Spleen (tissue), 7 donors: ENCODE results near the gene RAD51B.

Source experiments
- CTCF ChIP-seq, 11 experiments: fragments of 200-600 bp in 7 of 11; fragments of 450-650 bp in 4 of 11; sonication (generic) in 4 of 11; IDR thresholded peaks in 8 of 11; conservative IDR thresholded peaks in 3 of 11; 1 replicate in 7 of 11; 2 replicates in 4 of 11; pipeline versions ENCODE4 v1.4.0 to v1.8.0; 2016 to 2021; ENCODE audit warnings: antibody characterized with exemption in 11 of 11, inconsistent platforms in 4 of 11, mild to moderate bottlenecking in 1 of 11
- POLR2A ChIP-seq, 3 donors: fragments of 450-650 bp; IDR thresholded peaks; one replicate each; pipeline ENCODE4 v1.5.1; 2017; ENCODE audit warnings: antibody characterized with exemption in 3 of 3, mild to moderate bottlenecking in 1 of 3
- POLR2AphosphoS5 ChIP-seq, 3 donors: sonication (generic); formaldehyde crosslinking; IDR thresholded peaks; one replicate each; pipeline ENCODE4 v1.5.1; 2017; ENCODE audit warnings: antibody characterized with exemption in 3 of 3
- donor health status: DM: no; HTN: no; CAD: no; lungs with moderate emphysema.
- donor health status: DM: no; HTN: no; CAD: no.
- donor health status: DM: no; HTN: no; CAD: no.

- TF ChIP-seq CTCF (IDR thresholded peaks at IDR 0.05 in 8 of 11, conservative IDR thresholded peaks at IDR 0.05 in 3 of 11) (no peak), POLR2AphosphoS5 (IDR thresholded peaks at IDR 0.05) (no peak), POLR2A (IDR thresholded peaks at IDR 0.05) (no peak)
Measured at GRCh38 chr14:68235011-68235410, 415.4 kb downstream of the RAD51B start.
